ENCODE results near the gene REX1BD. TPM values are rescaled to one million over a fixed set of nuclear protein-coding genes. Genes with fewer than 3 reads are reported as not detected.

The REX1BD gene
- total and polyA plus RNA-seq, 2 of the 13 experiments (the other 11 are each of a cell fraction or from before 2014, with no cell fraction given), result 7.5 to 25.4 TPM

DNA sequence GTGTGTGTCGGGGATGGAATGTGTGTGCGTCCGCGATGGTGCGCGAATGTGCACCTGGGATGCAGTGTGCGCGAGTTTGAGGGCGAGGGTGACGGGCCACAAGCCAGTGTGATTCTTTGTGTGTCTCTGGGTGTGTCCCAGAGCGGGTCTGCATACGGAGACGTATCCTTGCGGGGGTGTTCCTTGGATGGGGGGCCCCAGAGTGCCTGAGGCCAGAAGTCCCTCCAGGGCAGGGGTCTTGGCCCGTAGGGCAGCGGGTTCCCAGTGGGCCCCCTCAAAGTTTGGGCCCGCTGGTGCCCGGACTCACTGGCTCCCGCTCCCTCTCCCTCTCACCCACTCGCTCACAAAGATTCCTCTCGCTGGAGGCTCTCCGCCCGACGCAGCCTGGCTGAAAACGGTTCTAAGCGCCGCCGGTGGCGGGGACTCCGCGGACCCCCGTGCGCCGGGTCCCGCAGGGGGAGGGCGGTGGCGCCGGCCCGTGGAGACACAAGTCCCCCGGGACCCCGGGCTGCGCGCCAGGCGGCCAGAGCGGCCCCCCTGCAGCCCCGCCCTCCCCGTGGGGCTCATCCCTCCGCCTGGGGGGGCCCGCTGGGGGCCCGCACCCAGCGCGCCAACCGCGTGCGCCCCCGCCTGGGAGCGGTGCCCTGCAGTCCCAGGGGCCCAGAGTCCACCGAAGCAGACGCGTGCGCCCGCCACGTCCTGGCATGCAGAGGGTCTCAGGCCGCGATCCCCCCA lies 17.1 kb downstream of the REX1BD start (continued):
- TF ChIP-seq, protein P1, sequence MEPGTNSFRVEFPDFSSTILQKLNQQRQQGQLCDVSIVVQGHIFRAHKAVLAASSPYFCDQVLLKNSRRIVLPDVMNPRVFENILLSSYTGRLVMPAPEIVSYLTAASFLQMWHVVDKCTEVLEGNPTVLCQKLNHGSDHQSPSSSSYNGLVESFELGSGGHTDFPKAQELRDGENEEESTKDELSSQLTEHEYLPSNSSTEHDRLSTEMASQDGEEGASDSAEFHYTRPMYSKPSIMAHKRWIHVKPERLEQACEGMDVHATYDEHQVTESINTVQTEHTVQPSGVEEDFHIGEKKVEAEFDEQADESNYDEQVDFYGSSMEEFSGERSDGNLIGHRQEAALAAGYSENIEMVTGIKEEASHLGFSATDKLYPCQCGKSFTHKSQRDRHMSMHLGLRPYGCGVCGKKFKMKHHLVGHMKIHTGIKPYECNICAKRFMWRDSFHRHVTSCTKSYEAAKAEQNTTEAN (CRISPR knock-in tag; conservative IDR thresholded peaks at IDR 0.05), result no peak
- TF ChIP-seq ZNF749 (CRISPR knock-in tag; IDR thresholded peaks at IDR 0.05; ENCODE audit: borderline replicate concordance) (0 out of 2 replicates have a peak, but pooled peaks have one; percentile 15), ZSCAN25 (CRISPR knock-in tag; IDR thresholded peaks at IDR 0.05) (peak; percentile 62; the same call in 1 of the 2 replicates), TAF15 (IDR thresholded peaks at IDR 0.05; ENCODE audit: low read depth, low read length, poor library complexity, severe bottlenecking) (peak; percentile 29), LCORL (IDR thresholded peaks at IDR 0.05) (no peak), LCORL (CRISPR knock-in tag; IDR thresholded peaks at IDR 0.05) (peak; percentile 38; the same call in 1 of the 2 replicates), ARNT2 (CRISPR knock-in tag; IDR thresholded peaks at IDR 0.05; ENCODE audit: low read depth) (no peak), TGIF2 (CRISPR knock-in tag; IDR thresholded peaks at IDR 0.05) (no peak; the same call in 1 of the 2 replicates), NONO (IDR thresholded peaks at IDR 0.05) (no peak), NONO (CRISPR knock-in tag; conservative IDR thresholded peaks at IDR 0.05) (0 out of 2 replicates have a peak, but pooled peaks have one; percentile 45), POLR2A (IDR thresholded peaks at IDR 0.05; ENCODE audit: insufficient read depth in 1 of 2, low read depth in 2 of 2, low read length in 2 of 2) (peak in 1 of 2 experiments; percentile 68; a peak in 2 of 4 replicates), ZNF296 (CRISPR knock-in tag; conservative IDR thresholded peaks at IDR 0.05) (0 out of 2 replicates have a peak, but pooled peaks have one; percentile 39), ZFX (CRISPR knock-in tag; IDR thresholded peaks at IDR 0.05; ENCODE audit: low read depth) (peak; percentile 73), NFYB (CRISPR knock-in tag; IDR thresholded peaks at IDR 0.05) (no peak), ARNTL (CRISPR knock-in tag; IDR thresholded peaks at IDR 0.05) (peak; percentile 36; the same call in 1 of the 2 replicates), PAF1 (CRISPR knock-in tag; IDR thresholded peaks at IDR 0.05) (no peak), ZNF792 (CRISPR knock-in tag; IDR thresholded peaks at IDR 0.05) (0 out of 2 replicates have a peak, but pooled peaks have one; percentile 44), KLF12 (CRISPR knock-in tag; IDR thresholded peaks at IDR 0.05; ENCODE audit: borderline replicate concordance) (no peak), ZBTB42 (CRISPR knock-in tag; IDR thresholded peaks at IDR 0.05) (no peak), BORCS8-MEF2B (CRISPR knock-in tag; IDR thresholded peaks at IDR 0.05) (no peak)
- TF ChIP-seq, protein P2, sequence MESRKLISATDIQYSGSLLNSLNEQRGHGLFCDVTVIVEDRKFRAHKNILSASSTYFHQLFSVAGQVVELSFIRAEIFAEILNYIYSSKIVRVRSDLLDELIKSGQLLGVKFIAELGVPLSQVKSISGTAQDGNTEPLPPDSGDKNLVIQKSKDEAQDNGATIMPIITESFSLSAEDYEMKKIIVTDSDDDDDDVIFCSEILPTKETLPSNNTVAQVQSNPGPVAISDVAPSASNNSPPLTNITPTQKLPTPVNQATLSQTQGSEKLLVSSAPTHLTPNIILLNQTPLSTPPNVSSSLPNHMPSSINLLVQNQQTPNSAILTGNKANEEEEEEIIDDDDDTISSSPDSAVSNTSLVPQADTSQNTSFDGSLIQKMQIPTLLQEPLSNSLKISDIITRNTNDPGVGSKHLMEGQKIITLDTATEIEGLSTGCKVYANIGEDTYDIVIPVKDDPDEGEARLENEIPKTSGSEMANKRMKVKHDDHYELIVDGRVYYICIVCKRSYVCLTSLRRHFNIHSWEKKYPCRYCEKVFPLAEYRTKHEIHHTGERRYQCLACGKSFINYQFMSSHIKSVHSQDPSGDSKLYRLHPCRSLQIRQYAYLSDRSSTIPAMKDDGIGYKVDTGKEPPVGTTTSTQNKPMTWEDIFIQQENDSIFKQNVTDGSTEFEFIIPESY (CRISPR knock-in tag; IDR thresholded peaks at IDR 0.05), result peak; percentile 69; the same call in 1 of the 2 replicates
- TF ChIP-seq, protein P3, sequence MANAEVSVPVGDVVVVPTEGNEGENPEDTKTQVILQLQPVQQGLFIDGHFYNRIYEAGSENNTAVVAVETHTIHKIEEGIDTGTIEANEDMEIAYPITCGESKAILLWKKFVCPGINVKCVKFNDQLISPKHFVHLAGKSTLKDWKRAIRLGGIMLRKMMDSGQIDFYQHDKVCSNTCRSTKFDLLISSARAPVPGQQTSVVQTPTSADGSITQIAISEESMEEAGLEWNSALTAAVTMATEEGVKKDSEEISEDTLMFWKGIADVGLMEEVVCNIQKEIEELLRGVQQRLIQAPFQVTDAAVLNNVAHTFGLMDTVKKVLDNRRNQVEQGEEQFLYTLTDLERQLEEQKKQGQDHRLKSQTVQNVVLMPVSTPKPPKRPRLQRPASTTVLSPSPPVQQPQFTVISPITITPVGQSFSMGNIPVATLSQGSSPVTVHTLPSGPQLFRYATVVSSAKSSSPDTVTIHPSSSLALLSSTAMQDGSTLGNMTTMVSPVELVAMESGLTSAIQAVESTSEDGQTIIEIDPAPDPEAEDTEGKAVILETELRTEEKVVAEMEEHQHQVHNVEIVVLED (CRISPR knock-in tag; IDR thresholded peaks at IDR 0.05; ENCODE audit: borderline replicate concordance), result 0 out of 2 replicates have a peak, but pooled peaks have one; percentile 22
- TF ChIP-seq, protein P4, sequence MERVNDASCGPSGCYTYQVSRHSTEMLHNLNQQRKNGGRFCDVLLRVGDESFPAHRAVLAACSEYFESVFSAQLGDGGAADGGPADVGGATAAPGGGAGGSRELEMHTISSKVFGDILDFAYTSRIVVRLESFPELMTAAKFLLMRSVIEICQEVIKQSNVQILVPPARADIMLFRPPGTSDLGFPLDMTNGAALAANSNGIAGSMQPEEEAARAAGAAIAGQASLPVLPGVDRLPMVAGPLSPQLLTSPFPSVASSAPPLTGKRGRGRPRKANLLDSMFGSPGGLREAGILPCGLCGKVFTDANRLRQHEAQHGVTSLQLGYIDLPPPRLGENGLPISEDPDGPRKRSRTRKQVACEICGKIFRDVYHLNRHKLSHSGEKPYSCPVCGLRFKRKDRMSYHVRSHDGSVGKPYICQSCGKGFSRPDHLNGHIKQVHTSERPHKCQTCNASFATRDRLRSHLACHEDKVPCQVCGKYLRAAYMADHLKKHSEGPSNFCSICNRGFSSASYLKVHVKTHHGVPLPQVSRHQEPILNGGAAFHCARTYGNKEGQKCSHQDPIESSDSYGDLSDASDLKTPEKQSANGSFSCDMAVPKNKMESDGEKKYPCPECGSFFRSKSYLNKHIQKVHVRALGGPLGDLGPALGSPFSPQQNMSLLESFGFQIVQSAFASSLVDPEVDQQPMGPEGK (CRISPR knock-in tag; IDR thresholded peaks at IDR 0.05), result peak; percentile 99
- TF ChIP-seq, protein P5, sequence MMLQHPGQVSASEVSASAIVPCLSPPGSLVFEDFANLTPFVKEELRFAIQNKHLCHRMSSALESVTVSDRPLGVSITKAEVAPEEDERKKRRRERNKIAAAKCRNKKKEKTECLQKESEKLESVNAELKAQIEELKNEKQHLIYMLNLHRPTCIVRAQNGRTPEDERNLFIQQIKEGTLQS (CRISPR knock-in tag; IDR thresholded peaks at IDR 0.05), result no peak
